Activated CD4-positive, CD25-positive, alpha-beta regulatory T cell treated with anti-CD3 and anti-CD28 coated beads, Interleukin-2, amount 50 U/mL, for 24 hours (primary cell): ENCODE measurements around the gene OSBPL2.

Source experiments
- ATAC-seq, 2 donors: fragments of 150-1000 bp; cut with Tn5 transposase; one replicate each; pipeline ENCODE4 v1.10.0; 2021; ENCODE audit warnings: mild to moderate bottlenecking in 1 of 2, moderate library complexity in 1 of 2

OSBPL2 gene

DNA sequence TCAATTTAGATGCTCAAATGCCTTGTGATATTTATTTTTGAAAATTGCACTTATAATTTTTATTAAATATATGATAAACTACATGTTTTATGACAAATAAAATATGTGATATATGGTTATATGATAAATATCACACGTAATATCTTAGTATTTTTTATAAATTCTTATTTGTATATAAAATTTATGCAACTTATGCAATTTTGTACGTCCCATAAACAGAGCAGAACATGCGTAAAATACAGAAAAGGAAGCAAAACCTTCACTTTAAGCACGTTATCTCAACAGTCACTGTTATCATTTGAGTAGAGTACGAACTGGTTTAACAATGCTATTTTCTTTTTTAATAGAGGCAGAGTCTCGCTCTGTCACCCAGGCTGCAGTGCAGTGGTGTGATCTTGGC is 48.8 kb downstream of the OSBPL2 start:
- no peak for ATAC-seq

DNA sequence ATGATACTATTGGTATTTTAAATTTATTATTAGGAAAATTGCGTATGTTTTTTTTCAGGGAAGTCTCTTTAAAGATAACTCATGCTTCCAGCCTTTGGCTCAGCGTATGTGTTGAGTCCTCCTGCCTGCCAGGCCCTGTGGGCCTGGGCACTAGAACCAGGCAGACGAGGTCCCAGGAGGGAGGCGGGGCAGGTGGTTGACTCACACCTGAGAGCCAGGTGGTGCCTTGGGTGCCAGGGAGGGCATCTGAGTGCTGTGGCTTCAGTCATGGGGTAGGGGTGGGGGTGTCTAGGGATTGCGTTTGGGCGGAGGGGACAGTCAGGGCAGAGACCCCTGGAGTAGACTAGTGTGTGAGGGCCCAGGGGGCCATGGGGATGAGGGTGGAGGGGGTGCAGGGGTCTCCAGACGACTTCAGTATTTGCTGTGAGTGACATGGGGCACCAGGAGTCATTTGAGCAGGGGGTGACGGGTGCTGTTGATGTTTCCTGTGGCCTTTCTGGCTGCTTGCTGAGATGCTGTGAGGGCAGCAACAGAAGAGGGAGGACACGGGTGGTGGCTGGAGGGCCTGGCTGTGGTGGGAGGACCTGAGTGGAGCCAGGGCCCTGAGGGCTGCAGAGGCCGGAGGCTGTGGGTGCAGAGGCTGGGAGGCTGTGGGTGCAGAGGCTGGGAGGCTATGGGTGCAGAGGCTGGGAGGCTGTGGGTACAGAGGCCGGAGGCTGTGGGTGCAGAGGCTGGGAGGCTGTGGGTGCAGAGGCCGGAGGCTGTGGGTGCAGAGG is 49.6 kb downstream of the OSBPL2 start:
- ATAC-seq: no peak

DNA sequence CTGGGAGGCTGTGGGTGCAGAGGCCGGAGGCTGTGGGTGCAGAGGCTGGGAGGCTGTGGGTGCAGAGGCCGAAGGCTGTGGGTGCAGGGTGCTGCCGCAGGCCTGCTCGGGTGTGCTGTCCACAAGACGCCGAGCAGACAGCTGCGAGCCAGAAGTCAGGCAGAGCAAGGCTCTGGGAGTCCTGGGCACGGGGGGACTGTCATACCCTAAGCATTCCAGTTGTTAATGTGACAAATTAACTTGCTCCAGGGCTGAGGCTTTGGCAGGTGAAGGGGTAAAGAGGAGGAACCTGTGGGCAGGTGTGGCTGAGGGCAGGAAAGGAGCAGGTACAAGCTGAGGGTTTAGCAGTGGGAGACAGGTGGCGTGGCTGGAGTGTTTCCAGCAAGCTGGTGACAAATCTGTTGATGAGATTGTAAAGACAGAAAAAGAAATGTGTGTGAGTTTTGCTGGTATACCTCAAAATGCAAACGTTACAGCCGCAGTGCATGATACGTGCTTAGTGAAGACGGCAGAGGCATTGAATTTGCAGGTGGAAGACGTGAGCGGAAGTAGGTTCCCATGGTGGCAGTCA is 50.3 kb downstream of the OSBPL2 start:
- ATAC-seq: no peak

DNA sequence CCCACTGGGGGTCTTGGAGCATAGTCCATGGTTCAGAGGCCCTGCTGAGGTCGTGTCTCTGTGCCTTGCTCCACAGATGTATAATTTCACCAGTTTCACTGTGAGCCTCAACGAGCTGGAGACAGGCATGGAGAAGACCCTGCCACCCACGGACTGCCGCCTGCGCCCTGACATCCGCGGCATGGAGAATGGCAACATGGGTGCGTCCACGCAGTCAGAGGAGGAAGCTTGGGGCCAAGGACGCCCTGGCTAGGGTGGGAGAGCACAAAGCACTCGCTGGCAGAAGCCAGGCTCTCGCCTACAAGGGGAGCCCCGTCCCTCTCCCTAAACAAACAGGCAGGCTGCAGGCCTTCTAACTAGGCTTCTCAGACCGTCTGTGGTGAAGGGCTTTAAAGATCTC is 50.8 kb downstream of the OSBPL2 start:
- ATAC-seq: no peak

DNA sequence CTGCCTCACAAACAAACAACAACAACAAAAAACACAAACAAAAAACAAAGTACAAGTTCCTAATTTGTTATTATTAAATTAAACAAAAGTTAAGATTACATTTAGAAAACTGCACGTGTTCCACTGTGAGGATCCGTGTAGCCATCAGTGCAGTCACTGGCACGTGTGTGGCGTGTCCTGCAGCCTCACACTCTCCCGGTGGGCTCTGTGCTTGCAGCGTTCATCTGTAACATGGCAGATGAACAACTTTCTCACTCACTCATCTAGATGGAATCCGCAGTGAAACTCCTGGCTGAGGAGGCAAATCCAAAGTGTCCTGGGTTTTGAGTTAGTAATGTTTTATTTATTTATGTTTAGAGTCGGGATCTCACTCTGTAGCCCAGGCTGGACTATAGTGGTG is 51.6 kb downstream of the OSBPL2 start:
- no peak for ATAC-seq

DNA sequence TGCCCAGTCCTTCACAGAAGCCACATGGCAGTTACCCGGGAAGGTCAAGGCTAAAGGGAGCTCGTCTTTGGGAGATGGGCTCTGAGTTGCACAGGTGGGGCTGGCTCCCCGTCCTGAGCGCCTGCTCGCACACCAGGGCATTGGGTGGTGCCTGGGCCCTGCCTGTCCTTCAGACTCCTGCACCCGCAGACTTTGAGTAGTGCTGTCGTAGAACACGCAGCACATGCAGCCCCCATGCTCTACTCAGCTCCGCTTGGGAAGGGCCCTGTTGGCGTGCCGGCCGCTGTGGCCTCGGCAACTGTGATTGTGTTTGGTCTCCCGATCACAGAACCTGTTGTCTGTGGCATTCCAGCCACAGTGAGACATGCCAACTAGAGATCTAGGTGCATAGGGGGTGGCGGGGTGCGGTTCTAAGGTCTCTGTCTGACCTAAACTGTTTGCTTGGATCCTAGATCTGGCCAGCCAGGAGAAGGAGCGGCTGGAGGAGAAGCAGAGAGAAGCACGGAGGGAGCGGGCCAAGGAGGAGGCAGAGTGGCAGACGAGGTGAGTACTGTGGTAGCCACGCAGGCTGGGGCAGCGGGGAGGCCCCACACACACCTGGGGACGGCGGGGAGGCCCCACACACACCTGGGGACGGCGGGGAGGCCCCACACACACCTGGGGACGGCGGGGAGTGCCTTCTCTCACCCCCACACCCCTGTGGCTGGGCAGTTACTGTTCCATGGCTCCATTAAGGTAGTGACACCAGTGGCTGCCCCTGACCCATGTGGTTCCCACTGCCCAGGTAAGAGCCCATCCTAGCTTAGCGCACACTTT is 53.1 kb downstream of the OSBPL2 start:
- no peak for ATAC-seq

DNA sequence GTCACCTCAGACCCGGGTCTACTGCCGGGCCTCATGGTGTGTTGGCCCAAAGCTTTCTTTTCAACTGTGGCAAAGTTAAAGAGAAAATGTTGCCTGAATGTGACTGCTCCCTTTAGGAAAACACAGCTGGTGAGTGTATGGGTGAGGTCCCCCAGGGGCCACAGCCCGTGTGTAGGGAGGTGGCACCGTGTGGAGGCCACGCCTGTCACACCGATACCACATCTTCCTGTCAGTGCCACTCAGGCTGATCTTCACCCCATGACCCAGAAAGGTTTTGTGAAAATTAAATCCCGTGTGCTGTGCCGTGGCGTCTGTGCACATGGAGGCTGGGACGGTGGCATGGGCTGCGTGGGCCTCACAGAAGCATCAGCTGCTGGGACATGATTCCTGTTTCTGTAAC is 53.8 kb downstream of the OSBPL2 start:
- no peak for ATAC-seq

DNA sequence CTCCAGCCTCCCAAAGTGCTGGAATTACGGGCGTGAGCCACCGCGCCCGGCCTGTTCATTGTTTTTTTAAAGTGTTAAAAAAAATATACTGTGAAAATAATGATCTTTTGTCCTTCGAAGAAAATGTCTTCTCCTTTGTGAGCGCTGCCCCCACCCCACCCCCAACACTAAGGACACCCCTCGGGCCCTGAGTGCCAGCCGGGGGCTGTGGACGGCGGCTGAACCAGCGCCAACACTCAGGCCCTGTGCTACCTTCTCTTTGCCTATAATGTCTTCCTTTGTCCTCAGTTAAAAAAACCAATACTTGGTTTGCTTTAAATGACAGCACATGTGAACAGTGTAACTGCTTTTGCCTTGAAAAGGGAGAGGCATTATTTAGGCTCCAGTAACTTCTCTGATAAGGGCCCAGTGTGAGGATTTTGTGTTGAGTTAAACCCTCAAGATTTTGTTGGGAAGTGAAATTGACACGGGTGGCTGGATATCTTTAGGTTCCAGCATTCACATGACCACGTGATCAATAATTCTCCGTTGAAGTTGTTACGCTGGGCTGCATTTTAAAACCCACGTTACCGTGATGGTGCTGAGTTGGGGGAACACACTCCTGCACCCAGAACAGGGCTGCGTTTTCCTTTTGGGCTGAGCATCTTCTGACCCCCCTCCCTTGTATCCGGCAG is 54.9 kb downstream of the OSBPL2 start:
- ATAC-seq: no peak

DNA sequence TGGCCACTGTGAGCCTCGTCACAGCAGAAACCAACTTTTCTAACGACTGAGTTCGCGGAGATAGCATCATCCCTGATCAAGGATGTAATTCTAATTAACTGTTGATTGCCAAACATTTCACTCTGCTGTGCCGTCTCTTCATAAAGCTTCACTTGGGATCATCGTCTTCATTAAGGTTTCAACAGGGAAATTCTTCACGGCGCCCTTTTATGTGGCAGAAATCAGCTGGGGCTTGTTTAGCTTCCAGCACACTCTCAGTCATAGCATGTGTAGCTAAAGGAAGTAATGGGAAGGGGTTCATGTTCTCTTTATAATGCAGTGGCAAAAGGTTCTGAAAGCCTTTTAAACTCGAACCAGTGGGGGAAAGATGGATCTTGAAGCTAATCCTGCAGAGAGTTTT is 55.6 kb downstream of the OSBPL2 start:
- ATAC-seq: no peak

DNA sequence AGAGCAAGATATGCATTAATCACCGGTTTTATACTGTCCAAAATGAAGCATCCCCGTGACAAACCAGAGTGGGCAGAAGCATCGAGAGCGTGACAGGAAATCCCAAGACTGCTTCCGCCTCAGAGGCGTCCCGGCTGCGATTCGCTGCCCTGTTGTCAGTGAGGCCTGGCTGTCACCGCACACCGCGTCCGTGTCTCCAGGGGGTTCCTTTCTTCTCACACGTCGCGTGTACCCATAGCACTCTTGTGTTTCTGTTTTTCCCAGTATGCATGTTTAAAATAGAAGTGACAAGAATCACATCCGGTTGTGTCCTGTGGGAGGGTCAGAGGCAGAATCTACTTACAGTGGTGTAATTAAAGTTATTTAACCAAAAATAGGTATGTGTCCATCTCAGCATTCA is 56.2 kb downstream of the OSBPL2 start:
- ATAC-seq: no peak

DNA sequence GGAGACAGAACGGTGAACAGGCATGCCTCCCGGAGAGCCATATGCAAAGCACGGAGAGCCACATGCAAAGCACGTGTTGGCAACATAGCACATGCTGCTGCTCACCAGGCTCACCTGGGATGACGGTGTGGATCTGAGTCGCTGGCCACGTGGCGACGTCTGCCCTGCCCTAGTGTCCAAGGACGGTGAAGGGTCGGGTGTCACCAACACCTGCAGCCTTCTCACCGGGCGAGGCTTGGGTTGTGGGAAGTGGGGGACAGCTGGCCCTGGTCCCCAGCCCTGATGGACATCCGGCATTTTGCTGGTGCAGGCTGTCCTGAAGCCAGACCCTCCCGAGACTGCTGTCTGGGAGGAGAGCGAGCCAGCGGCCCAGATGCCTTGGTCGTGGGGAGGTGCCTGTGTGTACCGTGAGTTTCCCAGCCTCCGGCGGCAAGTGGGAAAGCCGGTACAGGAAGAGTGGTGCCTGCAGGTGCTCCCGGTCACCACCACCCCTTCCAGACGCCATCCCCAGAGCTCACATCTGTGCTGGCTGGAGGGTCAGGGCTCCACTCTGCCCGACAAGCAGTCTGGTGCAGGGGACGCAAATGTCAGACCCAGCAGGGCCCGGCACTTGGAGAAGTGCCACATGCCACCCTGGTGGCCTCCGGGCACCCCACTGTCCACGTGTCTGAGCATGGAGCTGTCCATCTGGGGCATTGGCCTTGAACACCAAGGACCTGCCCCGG is 58.6 kb downstream of the OSBPL2 start:
- no peak for ATAC-seq

DNA sequence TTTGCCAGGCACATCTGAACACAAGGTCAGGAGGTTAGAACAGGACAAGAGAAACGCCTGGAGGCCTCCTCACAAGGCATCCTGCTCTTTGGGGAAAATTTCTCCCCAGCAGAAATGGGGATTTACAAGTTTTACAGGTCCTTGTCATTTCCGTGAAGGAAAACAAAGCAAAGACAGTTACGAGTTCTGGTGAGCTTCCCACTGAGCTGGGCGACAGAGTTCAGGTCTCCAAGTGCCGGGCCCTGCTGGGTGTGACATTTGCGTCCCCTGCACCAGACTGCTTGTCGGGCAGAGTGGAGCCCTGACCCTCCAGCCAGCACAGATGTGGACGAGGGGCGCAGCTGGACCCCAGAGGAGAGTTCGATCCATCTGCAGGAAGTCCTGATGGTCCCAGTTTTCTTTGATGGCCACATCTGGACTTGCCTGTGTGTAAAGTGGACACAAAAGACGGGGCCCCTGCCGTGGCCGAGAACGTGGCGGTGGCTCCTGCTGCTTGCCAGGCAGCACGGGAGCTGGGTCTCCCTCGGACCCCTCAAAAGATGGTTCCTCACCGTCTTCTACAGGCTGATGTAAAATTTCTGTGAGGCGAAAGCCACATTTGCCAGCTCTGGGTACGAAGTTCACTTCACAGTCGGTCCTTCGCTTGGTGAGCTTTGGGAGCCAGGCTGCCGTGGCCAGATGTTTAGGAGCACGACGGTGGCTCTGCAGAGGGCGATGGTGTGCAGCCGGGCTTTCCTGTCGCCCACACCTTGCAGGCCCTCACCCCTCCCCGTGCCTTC is 59.3 kb downstream of the OSBPL2 start:
- no peak for ATAC-seq

DNA sequence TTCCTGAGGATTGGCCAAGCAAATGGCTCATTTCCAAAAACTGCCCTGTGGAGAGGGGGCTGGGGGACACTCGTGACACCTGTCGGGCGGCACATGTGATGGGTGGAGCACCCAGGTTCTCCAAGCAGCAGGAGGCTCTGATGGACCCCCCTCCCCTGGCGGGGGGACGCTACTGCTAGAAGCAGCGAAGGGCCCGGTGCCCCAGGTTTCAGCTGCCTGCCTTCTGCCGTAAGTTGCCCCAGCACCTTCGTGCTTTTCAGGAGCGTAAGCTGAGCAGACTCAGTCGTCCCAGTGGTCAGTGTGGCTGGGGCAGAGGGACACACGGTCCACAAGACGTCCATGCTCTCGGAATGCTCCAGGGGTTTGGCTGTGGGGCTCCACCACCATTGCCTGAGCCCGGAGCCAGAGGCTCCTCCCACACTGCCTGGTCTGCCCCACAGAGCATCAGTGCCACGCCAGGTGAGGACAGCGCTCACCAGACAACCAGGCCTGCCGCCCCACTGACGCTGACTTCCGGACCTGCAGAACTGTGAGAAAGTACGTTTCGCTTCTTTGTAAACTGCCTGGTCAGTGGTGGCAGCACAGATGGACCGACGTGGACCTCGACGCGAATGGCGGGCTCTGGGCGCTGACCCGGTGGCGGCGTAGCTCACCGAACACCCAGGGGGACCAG is 60.4 kb downstream of the OSBPL2 start:
- ATAC-seq: no peak

DNA sequence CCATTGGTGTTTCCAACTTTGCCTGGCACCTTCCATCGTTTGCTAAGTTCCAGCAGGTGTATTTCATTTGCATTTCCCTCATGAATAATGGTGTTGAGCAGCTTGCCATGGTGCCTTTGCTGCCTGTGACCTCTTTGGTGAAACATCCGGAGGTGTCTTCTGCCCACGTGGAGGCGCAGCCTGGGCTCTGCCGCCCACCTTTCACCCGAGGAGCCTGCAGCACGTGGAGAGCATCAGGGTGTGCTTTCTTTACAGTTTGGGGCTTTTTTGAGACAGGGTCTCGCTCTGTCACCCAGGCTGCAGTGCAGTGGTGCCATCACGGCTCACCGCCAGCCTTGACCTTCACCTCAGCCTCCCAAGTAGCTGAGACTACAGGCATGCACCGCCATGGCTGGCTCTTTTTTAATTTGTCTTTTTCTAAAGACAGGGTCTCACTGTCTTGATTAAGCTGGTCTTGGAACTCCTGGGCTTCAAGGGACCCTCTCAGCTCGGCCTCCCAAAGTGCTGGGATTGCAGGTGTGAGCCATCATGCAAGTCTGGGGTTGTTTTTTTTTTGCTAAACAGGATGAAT is 61.4 kb downstream of the OSBPL2 start:
- no peak for ATAC-seq

DNA sequence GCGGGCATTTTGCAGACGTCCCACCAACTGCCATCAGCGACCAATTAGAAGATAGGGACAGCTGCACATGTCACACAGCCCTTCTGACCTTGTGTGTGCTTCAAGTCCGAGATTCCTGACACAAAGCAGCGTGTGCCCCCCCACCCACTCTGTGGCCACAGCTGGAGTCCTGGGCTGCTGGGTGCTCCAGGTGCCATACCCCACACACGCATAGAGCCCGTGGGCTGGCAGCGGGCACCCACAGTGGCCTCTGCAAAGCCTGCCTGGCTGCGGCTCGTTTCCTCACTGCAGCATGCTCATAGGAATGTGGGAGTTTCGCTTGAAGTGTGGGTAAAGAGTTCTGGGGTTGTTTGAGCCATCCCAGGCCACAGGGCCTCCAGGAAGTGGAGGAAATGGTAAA is 62.0 kb downstream of the OSBPL2 start:
- no peak for ATAC-seq

DNA sequence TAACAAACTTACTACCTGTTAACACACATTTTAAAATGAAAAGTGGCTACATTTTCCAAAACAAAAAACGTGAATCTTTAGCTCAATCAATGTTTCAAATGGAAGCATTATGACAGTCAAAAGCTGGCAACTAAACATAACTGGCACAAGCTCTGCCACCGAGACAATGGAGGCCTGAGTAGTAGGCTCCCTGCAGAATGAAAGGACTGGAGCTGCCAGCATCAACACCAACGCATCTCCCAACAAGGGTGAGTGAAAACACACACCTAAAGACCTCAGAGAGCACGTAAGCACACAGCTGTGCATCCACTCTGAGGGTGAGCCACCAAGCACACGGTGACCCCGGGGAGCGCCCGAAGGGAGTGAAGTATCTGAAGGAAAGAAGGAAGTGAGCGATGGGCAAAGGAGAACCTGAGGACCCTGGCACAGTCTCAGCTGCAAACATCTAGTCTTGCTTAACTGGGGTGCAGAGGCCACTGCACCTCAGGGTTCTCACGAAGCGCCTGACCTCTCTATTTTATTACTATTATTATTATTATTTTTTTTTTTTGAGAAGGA is 62.9 kb downstream of the OSBPL2 start:
- no peak for ATAC-seq

DNA sequence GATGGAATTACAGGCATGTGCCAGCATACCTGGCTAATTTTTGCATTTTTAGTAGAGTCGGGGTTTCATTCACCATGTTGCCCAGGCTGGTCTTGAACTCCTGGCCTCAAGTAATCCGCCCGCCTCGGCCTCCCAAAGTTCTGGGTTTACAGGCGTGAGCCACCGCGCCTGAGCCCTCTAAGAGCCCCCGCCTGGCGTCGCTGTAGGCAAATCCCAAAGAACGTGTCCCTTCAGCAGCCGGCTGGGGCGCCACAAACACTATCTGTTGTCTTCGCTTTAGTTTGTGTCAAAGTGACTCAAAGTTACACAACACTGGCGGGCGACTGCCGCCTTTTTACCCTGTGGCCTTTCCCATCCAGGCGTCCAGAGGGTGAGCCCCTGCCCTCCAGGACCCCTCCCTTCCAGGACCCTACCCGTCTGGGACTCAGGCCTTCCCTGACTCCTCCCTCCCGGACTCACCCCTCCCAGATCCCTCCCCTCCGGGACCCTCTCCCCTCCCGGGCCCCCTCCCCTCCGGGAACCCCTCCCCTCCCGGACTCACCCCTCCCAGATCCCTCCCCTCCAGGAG is 63.5 kb downstream of the OSBPL2 start:
- ATAC-seq: peak; percentile 54 to 59

DNA sequence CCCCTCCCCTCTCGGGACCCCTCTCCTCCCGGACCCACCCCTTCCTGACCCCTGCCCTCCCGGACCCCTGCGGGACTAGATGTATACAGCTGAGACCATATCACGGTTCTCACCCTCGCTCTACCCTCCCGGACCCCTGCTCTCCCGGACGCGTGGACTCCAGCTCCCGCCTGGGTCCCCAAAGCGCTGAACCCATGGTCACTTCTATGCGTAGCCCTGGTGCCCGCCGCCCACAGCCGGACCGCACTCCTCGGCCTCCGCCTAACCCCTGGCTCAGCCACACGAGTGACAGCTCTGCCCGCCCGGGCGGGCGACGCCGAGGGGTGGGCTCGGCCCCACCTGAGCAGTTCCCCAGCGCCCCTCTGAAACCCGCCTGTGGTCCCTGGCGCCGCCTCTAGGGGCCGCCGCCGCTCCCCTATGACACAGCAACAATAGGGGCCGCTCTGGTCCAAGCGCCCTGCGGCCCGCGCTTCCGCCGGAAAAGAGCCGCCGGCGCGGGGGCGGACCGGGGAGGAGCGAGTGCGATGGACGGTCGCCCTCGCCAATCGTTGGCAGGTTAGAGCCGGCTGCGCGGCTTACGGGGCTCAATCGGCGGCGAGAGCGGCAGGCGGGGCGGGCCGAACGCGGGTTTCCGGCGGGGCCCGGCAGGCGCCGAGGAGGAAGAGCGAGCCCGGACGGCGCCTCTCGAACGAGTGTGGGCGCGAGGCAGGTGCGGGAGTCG is 64.2 kb downstream of the OSBPL2 start, which contains the start of gene ADRM1:
Gene ADRM1 (plus strand): TSS at position 657 of the 721 bp plus-strand sequence. CDS start 572 bp downstream, outside the sequence.
- peak; percentile 85 to 90 for ATAC-seq

DNA sequence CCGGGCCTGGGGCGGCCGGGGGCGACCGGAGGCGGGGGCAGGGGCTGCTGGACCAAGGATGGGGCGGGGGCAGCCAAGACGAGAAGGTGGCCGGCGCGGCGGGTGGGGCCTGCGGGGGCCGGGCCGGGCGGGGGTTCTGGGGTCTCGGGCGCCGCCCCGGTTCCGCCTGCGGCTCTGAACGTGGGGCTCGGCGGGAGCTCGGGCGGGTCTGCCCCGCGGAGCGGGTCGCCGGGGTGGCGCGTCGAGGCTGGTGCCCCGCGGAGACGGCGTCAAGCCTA is 64.7 kb downstream of the OSBPL2 start:
- no peak for ATAC-seq
